HEK293 (cell line): ENCODE measurements around the gene TM7SF2.

Source experiments
- CTCF ChIA-PET: fragments of 350-600 bp; formaldehyde crosslinking; extraction: SDS; loops from one replicate; lab custom pipeline; 2021; ENCODE audit warnings: antibody characterized with exemption; lab: Yijun Ruan, JAX
- POLR2A ChIA-PET: fragments of 300-600 bp; formaldehyde crosslinking; extraction: SDS; loops from one replicate; lab custom pipeline; 2020; ENCODE audit warnings: antibody characterized with exemption, inconsistent platforms; lab: Yijun Ruan, JAX
- H3K27ac ChIP-seq: fragments of 200-500 bp; sonication (Bioruptor generic); 2 replicates; pipeline ENCODE4 v1.5.1; 2014; ENCODE audit warnings: low read depth, low read length, control low read depth, inconsistent platforms; ENCODE audit errors: extremely low read depth
- H3K36me3 ChIP-seq, 2 experiments: fragments of 200-500 bp in 1 of 2; sonication (Bioruptor generic) in 1 of 2; 1 replicate in 1 of 2; 2 replicates in 1 of 2; pipeline ENCODE4 v1.5.1; 2014 to 2017; ENCODE audit warnings: inconsistent platforms in 2 of 2, low read length in 2 of 2; ENCODE audit not compliant: control insufficient read depth in 2 of 2, insufficient read depth in 1 of 2
- H3K4me1 ChIP-seq: fragments of 200-500 bp; sonication (Bioruptor generic); 2 replicates; pipeline ENCODE4 v1.5.1; 2014; ENCODE audit warnings: mild to moderate bottlenecking, low read length, inconsistent platforms; ENCODE audit not compliant: control insufficient read depth, insufficient read depth
- H3K4me3 ChIP-seq: 2 replicates; pipeline ENCODE4 v1.5.1; 2011; ENCODE audit warnings: low read depth, mild to moderate bottlenecking, control low read depth, low read length, moderate library complexity
- H3K9me3 ChIP-seq: fragments of 200-500 bp; sonication (Bioruptor generic); 2 replicates; pipeline ENCODE4 v1.5.1; 2014; ENCODE audit warnings: low read depth, low read length, inconsistent platforms; ENCODE audit not compliant: control insufficient read depth, insufficient read depth
- PRDM4 ChIP-seq: fragments of 450-650 bp; formaldehyde crosslinking; IDR thresholded peaks from 2 replicates; pipeline ENCODE4 v1.5.1; 2017; ENCODE audit warnings: missing biosample characterization, missing genetic modification characterization
- REPIN1 ChIP-seq: fragments of 450-650 bp; formaldehyde crosslinking; IDR thresholded peaks from 2 replicates; pipeline ENCODE4 v1.5.1; 2017; ENCODE audit warnings: missing biosample characterization, missing genetic modification characterization, low read depth
- YY1 ChIP-seq: fragments of 450-650 bp; formaldehyde crosslinking; IDR thresholded peaks from 2 replicates; pipeline ENCODE4 v1.5.1; 2018; ENCODE audit warnings: missing biosample characterization, missing genetic modification characterization
- ZBTB20 ChIP-seq: fragments of 450-650 bp; formaldehyde crosslinking; IDR thresholded peaks from 2 replicates; pipeline ENCODE4 v1.5.1; 2016; ENCODE audit warnings: missing biosample characterization, missing genetic modification characterization
- ZBTB8A ChIP-seq: fragments of 450-650 bp; formaldehyde crosslinking; IDR thresholded peaks from 2 replicates; pipeline ENCODE4 v1.5.1; 2016; ENCODE audit warnings: missing biosample characterization, missing genetic modification characterization
- ZEB2 ChIP-seq: fragments of 450-650 bp; formaldehyde crosslinking; IDR thresholded peaks from 2 replicates; pipeline ENCODE4 v1.5.1; 2016; ENCODE audit warnings: missing biosample characterization, missing genetic modification characterization
- ZNF10 ChIP-seq: fragments of 450-650 bp; formaldehyde crosslinking; IDR thresholded peaks from 2 replicates; pipeline ENCODE4 v1.5.1; 2017; ENCODE audit warnings: missing biosample characterization, missing genetic modification characterization
- ZNF121 ChIP-seq: fragments of 450-650 bp; formaldehyde crosslinking; IDR thresholded peaks from 2 replicates; pipeline ENCODE4 v1.5.1; 2016; ENCODE audit warnings: missing biosample characterization, missing genetic modification characterization
- ZNF16 ChIP-seq: fragments of 450-650 bp; formaldehyde crosslinking; IDR thresholded peaks from 2 replicates; pipeline ENCODE4 v1.5.1; 2016; ENCODE audit warnings: low read depth, missing biosample characterization, missing genetic modification characterization
- ZNF214 ChIP-seq: fragments of 450-650 bp; formaldehyde crosslinking; IDR thresholded peaks from 2 replicates; pipeline ENCODE4 v1.5.1; 2017; ENCODE audit warnings: missing biosample characterization, mild to moderate bottlenecking, missing genetic modification characterization, borderline replicate concordance
- ZNF335 ChIP-seq: fragments of 450-650 bp; formaldehyde crosslinking; conservative IDR thresholded peaks from 2 replicates; pipeline ENCODE4 v1.5.1; 2016; ENCODE audit warnings: missing biosample characterization, missing genetic modification characterization
- ZNF362 ChIP-seq: fragments of 450-650 bp; formaldehyde crosslinking; IDR thresholded peaks from 2 replicates; pipeline ENCODE4 v1.5.1; 2016; ENCODE audit warnings: missing biosample characterization, missing genetic modification characterization
- ZNF391 ChIP-seq: fragments of 450-650 bp; formaldehyde crosslinking; IDR thresholded peaks from 2 replicates; pipeline ENCODE4 v1.5.1; 2016; ENCODE audit warnings: low read depth, missing biosample characterization, missing genetic modification characterization, borderline replicate concordance
- ZNF488 ChIP-seq: fragments of 450-650 bp; formaldehyde crosslinking; IDR thresholded peaks from 2 replicates; pipeline ENCODE4 v1.5.1; 2016; ENCODE audit warnings: missing biosample characterization, missing genetic modification characterization
- ZNF529 ChIP-seq: fragments of 450-650 bp; formaldehyde crosslinking; IDR thresholded peaks from 2 replicates; pipeline ENCODE4 v1.5.1; 2017; ENCODE audit warnings: missing genetic modification characterization, missing biosample characterization; ENCODE audit not compliant: insufficient replicate concordance
- ZNF555 ChIP-seq: fragments of 450-650 bp; formaldehyde crosslinking; conservative IDR thresholded peaks from 2 replicates; pipeline ENCODE4 v1.5.1; 2017; ENCODE audit warnings: missing biosample characterization, mild to moderate bottlenecking, missing genetic modification characterization, inconsistent platforms
- ZNF585B ChIP-seq: fragments of 450-650 bp; formaldehyde crosslinking; IDR thresholded peaks from 2 replicates; pipeline ENCODE4 v1.5.1; 2016; ENCODE audit warnings: missing biosample characterization, missing genetic modification characterization
- ZNF600 ChIP-seq: fragments of 450-650 bp; formaldehyde crosslinking; IDR thresholded peaks from 2 replicates; pipeline ENCODE4 v1.5.1; 2016; ENCODE audit warnings: missing biosample characterization, missing genetic modification characterization
- ZNF660 ChIP-seq: fragments of 450-650 bp; IDR thresholded peaks from 2 replicates; pipeline ENCODE4 v1.5.1; 2018; ENCODE audit warnings: missing biosample characterization, mild to moderate bottlenecking, missing genetic modification characterization
- ZNF76 ChIP-seq: fragments of 450-650 bp; formaldehyde crosslinking; IDR thresholded peaks from 2 replicates; pipeline ENCODE4; 2016; ENCODE audit warnings: low read depth, missing biosample characterization, missing genetic modification characterization, borderline replicate concordance
- ZSCAN30 ChIP-seq: fragments of 450-650 bp; IDR thresholded peaks from 2 replicates; pipeline ENCODE4 v1.5.1; 2018; ENCODE audit warnings: missing biosample characterization, mild to moderate bottlenecking, missing genetic modification characterization, moderate library complexity
- ZXDB ChIP-seq: fragments of 450-650 bp; formaldehyde crosslinking; IDR thresholded peaks from 2 replicates; pipeline ENCODE4 v1.5.1; 2016; ENCODE audit warnings: missing biosample characterization, missing genetic modification characterization
- TF ChIP-seq, protein P1 (sequence below): fragments of 450-650 bp; formaldehyde crosslinking; IDR thresholded peaks from 2 replicates; pipeline ENCODE4 v1.5.1; 2016; ENCODE audit warnings: missing biosample characterization, missing genetic modification characterization
- TF ChIP-seq, protein P2 (sequence below): fragments of 450-650 bp; formaldehyde crosslinking; optimal IDR thresholded peaks from 2 replicates; pipeline ENCODE3; 2016; ENCODE audit warnings: missing biosample characterization, mild to moderate bottlenecking, missing genetic modification characterization
- TF ChIP-seq, protein P3 (sequence below): fragments of 450-650 bp; formaldehyde crosslinking; IDR thresholded peaks from 2 replicates; pipeline ENCODE4 v1.5.1; 2016; ENCODE audit warnings: missing biosample characterization, missing genetic modification characterization, borderline replicate concordance

Gene TM7SF2

GRCh38 chr11:65111744-65112545 is at the start of gene TM7SF2:
Gene TM7SF2 (plus strand): TSS chr11:65111872. CDS start chr11:65112016, 144 bp downstream.
- H3K9me3 ChIP-seq = no peaks in the 10 kb centered on the region
- H3K4me1 ChIP-seq = peaks cover 6% of the 10 kb centered on the region
- peaks cover 0 to 55% of the 10 kb centered on the region in 2 experiments; a peak in 1 of 3 replicates for H3K36me3 ChIP-seq
- ChIA-PET POLR2A (interaction anchor here (0.6 to 5.0 kb wide), 26 partner anchors 9 to 809 kb away, joined by 3 to 57 read pairs (median 4); partner anchors contain the start of genes ARL2, CAPN1, CDCA5 and FAU), CTCF (interaction anchor here (0.6 to 4.8 kb wide), 19 partner anchors 9 to 264 kb away, joined by 3 to 110 read pairs (median 3); partner anchors contain the start of genes ARL2, CDC42EP2, FAU and MRPL49)
- peak within 1 kb of the TSS; percentile 72 for H3K27ac ChIP-seq
- peak within 1 kb of the TSS; percentile 67 for H3K4me3 ChIP-seq
- TF ChIP-seq ZEB2 (tag by site-specific recombination) (peak; percentile 64), ZNF585B (tag by site-specific recombination) (no peak), ZSCAN30 (tag by site-specific recombination) (peak; percentile 57; the same call in 1 of the 2 replicates), ZBTB8A (tag by site-specific recombination) (peak; percentile 65; the same call in 1 of the 2 replicates), YY1 (tag by site-specific recombination) (peak; percentile 29; the same call in 1 of the 2 replicates), ZNF121 (tag by site-specific recombination) (no peak), ZNF391 (tag by site-specific recombination) (0 out of 2 replicates have a peak, but pooled peaks have one; percentile 31), ZNF10 (tag by site-specific recombination) (0 out of 2 replicates have a peak, but pooled peaks have one; percentile 44), REPIN1 (no peak), ZNF76 (tag by site-specific recombination) (peak; percentile 73), ZBTB20 (tag by site-specific recombination) (peak; percentile 53), ZNF529 (tag by site-specific recombination) (no peak), ZNF214 (no peak), ZNF362 (tag by site-specific recombination) (no peak), ZNF488 (tag by site-specific recombination) (no peak), PRDM4 (tag by site-specific recombination) (no peak), ZNF335 (tag by site-specific recombination) (peak; percentile 72), ZNF16 (tag by site-specific recombination) (no peak), ZNF660 (tag by site-specific recombination) (peak; percentile 56; the same call in 1 of the 2 replicates), ZNF555 (no peak), ZXDB (tag by site-specific recombination) (peak; percentile 64), ZNF600 (peak; percentile 62; the same call in 1 of the 2 replicates)
- TF ChIP-seq, protein P1, sequence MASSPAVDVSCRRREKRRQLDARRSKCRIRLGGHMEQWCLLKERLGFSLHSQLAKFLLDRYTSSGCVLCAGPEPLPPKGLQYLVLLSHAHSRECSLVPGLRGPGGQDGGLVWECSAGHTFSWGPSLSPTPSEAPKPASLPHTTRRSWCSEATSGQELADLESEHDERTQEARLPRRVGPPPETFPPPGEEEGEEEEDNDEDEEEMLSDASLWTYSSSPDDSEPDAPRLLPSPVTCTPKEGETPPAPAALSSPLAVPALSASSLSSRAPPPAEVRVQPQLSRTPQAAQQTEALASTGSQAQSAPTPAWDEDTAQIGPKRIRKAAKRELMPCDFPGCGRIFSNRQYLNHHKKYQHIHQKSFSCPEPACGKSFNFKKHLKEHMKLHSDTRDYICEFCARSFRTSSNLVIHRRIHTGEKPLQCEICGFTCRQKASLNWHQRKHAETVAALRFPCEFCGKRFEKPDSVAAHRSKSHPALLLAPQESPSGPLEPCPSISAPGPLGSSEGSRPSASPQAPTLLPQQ (tag by site-specific recombination) = peak; percentile 16; the same call in 1 of the 2 replicates
- TF ChIP-seq, protein P2, sequence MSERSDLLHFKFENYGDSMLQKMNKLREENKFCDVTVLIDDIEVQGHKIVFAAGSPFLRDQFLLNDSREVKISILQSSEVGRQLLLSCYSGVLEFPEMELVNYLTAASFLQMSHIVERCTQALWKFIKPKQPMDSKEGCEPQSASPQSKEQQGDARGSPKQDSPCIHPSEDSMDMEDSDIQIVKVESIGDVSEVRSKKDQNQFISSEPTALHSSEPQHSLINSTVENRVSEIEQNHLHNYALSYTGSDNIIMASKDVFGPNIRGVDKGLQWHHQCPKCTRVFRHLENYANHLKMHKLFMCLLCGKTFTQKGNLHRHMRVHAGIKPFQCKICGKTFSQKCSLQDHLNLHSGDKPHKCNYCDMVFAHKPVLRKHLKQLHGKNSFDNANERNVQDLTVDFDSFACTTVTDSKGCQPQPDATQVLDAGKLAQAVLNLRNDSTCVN (tag by site-specific recombination) = peak; percentile 41
- TF ChIP-seq, protein P3, sequence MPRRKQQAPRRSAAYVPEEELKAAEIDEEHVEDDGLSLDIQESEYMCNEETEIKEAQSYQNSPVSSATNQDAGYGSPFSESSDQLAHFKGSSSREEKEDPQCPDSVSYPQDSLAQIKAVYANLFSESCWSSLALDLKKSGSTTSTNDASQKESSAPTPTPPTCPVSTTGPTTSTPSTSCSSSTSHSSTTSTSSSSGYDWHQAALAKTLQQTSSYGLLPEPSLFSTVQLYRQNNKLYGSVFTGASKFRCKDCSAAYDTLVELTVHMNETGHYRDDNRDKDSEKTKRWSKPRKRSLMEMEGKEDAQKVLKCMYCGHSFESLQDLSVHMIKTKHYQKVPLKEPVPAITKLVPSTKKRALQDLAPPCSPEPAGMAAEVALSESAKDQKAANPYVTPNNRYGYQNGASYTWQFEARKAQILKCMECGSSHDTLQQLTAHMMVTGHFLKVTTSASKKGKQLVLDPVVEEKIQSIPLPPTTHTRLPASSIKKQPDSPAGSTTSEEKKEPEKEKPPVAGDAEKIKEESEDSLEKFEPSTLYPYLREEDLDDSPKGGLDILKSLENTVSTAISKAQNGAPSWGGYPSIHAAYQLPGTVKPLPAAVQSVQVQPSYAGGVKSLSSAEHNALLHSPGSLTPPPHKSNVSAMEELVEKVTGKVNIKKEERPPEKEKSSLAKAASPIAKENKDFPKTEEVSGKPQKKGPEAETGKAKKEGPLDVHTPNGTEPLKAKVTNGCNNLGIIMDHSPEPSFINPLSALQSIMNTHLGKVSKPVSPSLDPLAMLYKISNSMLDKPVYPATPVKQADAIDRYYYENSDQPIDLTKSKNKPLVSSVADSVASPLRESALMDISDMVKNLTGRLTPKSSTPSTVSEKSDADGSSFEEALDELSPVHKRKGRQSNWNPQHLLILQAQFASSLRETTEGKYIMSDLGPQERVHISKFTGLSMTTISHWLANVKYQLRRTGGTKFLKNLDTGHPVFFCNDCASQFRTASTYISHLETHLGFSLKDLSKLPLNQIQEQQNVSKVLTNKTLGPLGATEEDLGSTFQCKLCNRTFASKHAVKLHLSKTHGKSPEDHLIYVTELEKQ (tag by site-specific recombination) = no peak
